Stimulated activated CD8-positive, alpha-beta memory T cell treated with anti-CD3 and anti-CD28 coated beads, Interleukin-7, amount 100 ng/mL, for 4 hours (primary cell): ENCODE data around the gene PRUNE2.
"Not testable (repeated sequence)": the region's sequence is repeated elsewhere in the genome, so short reads cannot be mapped to it uniquely, and the experiment has no call there.

Experiments
- DNase-seq, 2 donors: peaks; one replicate each; pipeline ENCODE4 v3.0.0-alpha.2; 2020; ENCODE audit warnings: low read depth in 2 of 2

The PRUNE2 gene

DNA sequence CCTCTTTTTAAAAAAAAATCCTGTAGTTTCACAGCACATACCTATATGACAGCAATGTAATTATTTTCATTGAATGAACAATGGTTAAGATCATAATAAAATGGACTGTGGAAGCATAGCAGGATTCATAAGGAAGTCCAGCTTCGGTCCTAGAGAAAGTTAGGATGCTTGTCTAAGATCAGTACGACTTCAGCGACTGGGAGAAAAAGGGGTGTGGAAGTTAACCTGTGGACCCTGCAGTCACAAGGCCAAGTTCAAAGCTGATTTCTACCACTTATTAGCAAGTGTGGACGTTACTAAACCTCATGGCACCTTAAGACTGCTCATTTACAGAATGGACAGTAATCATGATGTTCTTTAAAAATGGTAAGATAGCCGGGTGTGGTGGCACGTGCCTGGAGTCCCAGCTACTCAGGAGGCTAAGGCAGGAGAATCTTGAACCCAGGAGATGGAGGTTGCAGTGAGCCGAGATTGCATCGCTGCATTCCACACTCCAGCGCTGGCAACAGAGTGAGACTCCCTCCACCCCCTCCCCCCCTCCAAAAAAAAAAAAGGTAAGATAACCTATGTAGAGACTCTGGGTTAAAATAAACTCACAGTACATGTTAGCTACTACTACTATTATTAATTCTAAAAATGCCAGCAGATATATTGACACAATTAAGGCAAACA, 213.3 kb downstream of the PRUNE2 start:
- no peak for DNase-seq

DNA sequence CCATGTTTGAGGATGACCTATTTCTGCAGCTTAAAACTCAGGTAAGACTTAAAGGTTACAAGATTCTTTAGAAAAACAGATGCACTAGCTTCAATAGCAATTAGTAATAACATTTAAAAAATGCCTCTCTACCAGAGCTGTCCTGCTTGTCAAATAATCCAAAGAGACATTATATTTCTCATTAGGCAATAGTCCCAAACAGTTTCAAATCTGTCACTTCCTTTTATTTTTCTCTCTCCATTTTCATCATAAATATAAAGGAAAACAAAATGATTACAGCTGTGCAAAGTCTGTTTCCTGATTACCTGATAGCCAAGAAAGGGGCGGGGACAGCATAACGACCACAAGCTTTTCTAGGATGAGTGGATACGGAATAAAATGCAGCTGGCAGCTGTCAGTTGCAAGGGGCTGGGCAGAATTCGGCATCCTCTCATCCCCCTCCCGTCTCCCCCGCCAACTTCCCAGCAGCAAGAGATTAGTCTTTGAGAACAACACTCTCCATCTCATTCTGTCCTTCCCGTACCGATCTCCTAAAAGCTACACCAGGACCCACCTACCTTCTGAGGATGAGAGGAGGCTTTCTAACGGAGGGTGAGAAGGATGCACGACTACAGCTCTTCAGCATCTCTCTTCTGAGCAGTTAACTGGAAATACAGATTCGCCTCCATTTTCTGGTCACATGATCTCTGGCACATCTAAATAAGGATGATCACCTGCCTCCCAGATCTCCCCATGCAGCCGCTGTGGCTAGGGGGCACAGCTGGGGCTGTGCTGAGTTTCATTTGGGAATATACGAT, 214.2 kb downstream of the PRUNE2 start:
- no peak for DNase-seq

DNA sequence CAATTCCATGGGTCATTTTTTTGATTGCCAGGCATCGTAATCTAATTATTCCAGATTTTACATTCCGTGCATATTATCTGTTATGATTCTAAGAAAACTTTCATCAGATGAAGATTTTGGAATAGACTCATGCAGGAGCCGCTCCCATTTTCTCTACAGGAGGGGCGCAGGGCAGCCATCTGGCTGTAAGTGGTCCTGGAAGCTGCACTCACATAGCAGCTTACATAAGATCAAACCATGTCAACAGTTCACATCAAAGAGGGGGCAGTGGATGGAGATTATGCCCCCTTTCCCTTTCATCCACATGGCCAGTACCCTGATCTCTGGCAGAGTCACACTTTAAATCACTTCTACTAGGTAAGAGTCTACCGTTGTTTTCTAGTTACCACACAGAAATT, 214.9 kb downstream of the PRUNE2 start:
- DNase-seq, result no peak

DNA sequence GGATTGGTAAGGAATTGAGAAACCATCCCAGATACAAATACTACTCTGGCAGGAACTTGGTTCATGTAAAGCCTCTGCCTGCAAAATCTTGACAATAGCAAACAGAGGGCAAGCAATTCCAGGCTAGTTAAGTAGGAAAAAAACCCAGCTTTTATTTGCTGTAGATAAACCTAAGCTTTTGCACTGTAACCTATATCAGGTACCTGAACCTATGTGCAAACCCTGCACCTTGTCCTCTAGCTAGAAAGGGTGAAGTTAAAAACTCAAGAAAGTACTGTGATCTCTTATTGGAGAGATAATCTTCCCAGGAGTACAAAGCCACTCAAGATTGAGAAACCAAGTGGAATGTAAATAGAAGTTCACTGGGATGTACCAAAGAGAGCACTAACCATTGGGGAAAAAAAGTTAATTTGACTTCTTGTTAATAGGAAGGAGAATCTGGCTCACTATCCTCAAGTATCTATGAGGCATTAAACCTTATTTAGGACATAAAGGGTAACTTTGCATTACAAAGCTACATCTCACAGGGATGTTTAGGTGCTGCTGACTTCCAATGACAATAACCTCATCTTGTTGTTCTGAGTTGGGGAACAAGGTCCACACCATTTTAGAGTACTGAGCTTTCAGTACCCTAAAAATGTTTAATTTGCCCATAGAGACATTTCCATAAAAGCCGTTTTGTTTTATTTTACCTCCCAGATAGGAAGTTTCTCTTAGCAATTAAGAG, 215.5 kb downstream of the PRUNE2 start:
- no peak for DNase-seq

DNA sequence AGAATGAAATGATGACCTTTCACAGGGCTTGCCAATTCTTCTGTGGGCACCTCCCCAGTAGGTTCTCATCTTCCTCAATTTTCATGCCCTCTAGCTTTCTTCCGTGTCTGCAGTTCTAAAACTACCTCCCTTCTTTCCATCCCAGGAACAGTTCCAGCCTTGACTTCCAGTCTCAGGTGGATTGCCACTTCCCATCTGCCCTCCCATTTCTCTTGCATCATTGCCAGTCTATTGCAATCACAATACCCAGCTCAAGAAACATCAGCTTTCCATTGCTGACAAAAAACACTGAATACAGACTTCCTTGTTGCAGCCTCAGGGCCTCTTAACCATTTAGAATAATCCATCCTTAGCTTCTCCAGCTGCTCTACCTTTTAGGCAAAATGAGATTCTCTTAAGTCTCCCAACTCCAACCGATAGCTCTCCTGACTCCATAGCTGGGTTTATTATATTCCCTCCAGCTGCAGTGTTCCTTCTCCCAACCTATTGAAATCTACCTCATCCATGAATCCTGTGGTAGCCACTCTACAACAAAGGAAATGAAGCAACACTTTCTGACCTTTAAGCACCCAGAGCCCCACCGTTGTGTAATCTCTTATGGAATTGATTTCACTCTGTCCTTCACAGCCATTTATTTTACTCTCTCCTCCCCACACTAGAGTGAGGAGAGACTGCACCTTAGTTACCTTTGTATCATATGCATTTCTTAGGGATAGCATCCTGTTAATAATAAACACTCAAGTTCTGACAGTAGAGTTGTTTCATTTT, 217.3 kb downstream of the PRUNE2 start:
- DNase-seq, result no peak

DNA sequence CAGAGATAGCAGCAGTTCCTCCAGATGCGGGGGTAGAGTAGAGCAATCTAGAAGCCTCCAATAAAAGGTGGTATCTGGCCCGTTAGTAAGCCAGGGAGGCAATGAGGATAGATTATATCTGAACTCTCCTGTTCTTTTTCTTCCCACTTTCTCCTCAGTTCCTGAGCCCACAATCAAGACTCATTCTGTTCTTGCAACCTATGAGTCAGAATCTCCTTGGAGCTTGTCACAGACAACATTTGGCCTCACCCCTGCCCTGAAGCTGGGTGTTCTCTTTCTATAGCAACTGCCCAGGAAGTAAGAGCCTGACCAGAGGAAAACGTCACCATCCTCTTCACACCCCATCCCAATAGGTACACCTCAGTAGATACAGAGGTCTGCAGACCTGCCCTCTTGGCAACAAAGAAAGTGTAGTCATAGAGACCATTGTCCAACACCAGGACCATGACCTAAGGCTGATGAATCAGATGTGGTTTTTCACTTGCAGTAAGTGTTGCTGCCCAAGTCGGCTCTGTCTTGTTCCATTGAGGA, 218.0 kb downstream of the PRUNE2 start:
- no peak for DNase-seq

DNA sequence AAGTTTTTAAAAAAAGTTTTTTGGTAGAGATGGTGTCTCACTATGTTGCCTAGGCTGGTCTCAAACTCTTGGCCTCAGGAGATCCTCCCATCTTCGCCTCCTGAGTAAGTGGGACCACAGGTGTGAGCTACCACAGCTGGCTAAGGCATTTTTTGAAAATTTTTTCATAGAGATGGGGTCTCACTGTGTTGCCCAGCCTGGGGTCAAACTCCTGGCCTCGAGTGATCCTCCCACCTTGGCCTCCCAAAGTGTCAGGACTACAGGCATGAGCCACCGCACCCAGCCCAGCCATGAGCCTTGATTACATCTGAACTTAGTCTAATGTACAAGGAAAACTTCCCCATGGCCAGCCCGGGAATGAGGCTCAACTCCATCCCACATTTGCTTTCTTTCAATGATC, 219.2 kb downstream of the PRUNE2 start:
- DNase-seq, result no peak

DNA sequence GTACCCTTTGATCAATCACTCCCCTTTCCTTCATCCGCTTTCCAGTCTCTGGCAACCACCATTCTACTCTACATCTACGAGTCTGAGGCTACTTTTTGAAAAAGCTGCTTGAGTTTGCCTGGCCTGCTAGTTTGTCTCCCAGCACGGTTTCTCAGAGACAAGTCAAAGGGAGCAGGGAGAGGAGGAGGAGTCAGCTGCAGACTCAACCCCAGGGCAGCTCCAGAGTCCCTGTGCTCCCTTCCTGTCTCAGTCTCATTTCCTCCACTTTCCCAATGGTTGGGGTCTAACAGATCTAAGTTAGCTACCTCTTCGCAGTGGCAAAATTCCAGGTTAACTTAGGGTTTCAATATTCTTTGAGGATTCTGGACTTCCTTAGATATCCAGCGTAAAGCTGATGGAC, 221.7 kb downstream of the PRUNE2 start:
- no peak for DNase-seq

DNA sequence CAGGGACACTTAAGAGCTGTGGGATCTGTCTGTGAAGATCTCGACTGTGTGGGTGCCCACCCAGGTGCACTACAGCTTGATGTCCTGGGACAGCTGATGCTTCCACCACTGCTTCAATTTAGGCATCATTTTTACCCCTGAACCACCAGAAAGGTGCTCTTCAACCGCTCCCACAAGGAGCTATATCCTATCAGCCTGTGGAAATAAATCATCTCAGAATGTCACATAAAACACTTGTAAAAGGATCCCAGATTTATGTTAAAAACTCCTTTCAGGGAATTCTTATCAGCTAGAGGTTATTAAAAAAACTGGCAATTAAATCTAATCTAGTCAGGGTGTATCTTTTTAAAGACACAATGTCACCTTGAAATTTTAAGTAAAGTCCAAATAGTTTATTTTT, 224.4 kb downstream of the PRUNE2 start:
- DNase-seq, result no peak

DNA sequence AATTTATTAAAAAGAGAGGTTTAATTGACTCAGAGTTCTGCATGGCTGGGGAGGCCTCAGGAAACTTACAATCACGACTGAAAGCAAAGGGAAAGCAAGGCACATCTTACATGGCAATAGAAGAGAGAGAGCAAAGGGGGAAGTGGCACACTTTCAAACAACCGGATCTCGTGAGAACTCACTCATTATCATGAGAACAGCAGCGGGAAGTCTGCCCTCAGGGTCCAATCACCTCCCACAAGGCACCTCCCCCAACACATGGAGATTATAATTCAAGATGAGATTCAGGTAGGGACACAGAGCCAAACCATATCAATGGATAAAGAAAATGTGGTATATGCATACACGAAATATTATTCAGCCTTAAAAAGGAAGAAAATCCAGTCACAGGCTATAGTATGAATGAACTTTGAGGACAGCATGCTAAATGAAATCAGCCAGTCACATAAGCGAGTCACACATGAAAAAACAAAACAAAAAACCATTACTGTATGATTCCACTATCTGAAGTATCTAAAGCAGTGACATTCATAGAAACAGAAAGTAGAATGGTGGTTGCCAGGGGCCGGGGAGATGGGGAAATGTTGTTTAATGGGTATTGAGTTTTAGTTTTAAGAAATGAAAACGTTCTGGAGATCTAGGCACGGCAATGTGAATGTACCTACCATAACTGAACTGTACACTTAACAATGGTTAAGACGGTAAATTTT, 225.0 kb downstream of the PRUNE2 start:
- DNase-seq, result no peak

DNA sequence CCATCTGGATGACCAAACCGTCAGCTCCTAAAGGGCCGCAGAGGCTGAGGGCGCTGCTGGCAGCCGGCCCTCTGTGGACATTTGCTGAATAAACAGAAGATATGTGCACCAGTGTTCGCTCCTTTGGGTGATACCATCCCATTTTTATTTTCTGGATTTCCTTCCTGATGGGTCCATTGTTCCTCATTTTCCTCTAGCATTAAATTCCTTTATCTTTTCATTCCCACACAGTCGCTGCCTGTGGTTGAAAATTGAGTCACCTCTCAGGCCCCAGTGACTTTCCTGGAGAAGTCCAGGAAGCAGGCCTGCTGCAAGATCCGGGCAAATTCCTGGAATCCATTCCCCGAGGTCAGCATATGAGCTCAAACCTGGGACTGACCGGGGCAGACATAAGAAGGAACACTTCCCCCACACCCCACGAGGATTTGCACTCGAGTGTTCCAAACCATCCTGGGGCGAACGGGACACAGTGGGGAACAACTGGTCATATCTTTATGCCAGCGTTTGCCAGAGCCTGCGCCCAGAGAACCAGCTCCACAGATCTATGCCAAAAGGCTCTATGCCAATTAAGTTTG, 228.3 kb downstream of the PRUNE2 start:
- no peak for DNase-seq

DNA sequence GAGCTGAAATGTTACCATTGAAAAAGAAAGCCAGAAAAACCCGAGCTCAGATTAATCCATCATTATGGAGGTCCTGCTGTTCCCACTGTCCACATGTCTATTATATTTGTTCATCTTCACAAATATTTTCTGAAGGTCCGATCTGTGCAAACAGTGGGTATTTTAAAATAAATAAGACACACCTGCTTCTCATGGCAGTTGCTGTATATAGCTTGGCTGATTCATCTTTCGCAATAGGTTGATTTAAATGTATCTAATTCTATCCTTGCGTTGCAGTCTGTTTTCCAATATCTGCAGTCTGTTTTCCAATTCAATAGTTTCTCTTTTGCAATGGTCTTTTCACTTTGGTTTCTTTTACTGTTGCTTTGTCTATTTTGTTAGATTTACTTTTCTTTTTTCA, 229.1 kb downstream of the PRUNE2 start:
- DNase-seq, result no peak

DNA sequence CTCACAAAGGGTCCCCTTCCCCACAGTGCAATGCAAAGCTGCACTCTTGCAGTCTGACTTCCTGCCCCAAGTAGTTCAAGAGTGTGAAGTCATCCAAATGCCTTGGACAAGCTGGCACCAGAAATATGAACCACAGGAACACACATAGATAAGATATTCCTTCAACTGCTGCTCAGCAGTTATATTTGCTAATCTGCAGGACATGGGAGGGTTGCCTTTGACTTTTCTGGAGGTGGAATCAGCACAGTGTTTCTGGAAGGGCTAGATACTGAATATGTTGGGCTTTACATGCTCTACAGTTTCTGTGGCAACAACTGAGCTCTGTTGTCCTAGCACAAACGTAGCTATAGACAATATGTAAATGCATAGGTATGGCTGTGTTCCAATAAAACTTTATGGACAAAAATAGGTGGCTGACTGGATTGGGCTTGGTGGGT, 238.4 kb downstream of the PRUNE2 start:
- DNase-seq, result no peak

DNA sequence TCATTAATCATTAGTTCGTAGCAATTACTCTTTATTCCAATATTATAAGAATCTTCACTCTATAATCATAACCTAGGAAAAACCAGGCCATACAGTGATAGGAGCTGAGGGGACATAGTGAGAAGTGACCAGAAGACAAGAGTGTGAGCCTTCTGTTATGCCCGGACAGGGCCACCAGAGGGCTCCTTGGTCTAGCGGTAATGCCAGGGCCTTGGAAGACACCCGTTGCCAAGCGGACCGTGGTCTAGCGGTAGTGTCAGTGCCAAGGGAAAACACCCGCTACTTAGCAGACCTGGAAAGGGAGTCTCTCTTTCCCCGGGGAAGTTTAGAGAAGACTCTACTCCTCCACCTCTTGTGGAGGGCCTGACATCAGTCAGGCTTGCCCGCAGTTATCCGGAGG, 239.9 kb downstream of the PRUNE2 start:
- not testable (repeated sequence) for DNase-seq

DNA sequence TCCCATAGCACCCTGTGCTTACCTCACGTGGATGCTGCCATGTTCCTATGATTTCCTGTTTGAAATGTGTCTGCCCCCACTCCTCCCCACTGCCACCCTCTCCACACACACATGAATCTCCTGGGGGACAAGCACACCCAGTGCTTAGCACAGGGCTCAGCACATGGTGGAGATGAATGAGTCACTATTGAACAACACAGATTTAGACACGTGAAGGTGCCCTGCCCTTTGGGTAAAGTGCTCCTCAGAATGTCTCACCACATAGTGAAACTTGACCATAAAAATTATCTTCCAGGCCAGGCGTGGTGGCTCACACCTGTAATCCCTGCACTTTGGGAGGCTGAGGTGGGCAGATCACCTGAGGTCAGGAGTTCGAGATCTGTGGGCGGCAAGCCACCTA, 240.5 kb downstream of the PRUNE2 start:
- DNase-seq, result no peak

DNA sequence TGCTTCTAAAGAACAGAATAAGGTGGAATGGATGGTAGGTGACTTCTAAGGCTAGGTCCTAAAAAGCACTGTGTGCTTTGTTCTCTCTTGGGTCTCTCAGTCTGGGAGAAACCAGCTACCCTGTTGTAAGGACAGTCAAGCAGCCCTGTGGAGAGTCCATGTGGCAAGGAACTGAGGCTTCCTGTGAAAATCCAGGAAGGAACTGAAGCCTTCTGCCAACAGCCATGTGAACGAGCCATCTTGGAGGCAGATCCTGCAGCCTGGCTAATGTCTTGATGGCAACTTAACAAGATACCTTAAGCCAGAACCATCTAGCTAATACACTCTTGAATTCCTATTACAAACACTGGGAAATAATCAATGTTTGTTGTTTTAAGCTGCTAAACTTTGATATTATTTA, 241.8 kb downstream of the PRUNE2 start:
- DNase-seq, result no peak

DNA sequence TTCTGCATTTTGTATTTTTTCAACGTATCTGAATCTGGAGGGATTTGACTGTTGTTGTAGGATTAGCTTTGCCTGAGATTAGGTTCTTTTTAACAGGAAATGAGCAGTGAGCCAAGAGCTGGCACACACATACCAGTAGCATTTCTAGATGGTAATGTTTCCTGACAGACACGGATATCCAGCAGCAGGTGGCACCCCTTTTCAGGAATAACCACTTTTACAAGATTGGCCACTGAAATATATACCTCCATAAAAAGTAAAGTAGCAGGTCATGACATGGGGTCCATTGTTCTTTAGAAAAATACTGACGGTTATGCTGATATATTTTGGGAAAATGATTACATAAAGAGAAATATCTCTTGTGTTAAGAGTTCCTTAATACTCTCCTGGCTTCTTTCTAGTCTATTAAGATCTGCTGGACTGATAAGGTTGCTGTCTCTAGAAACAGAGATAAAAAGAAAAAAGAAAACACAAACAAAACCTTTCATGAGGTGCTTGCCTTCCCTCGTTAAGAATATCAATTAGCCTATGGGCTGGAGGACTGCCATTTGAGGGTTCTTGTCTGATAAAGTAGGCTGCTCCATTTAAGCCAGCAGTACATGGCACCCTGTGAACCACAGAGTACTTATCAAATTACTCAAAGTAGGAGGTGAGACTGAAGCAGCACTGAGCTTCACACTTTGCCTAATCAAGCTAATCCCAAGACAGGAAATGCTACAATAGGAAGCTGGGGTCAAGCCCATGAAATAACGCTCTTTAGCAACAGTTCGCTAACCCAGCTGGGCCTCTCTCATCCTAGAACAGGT, 243.2 kb downstream of the PRUNE2 start:
- DNase-seq, result no peak

DNA sequence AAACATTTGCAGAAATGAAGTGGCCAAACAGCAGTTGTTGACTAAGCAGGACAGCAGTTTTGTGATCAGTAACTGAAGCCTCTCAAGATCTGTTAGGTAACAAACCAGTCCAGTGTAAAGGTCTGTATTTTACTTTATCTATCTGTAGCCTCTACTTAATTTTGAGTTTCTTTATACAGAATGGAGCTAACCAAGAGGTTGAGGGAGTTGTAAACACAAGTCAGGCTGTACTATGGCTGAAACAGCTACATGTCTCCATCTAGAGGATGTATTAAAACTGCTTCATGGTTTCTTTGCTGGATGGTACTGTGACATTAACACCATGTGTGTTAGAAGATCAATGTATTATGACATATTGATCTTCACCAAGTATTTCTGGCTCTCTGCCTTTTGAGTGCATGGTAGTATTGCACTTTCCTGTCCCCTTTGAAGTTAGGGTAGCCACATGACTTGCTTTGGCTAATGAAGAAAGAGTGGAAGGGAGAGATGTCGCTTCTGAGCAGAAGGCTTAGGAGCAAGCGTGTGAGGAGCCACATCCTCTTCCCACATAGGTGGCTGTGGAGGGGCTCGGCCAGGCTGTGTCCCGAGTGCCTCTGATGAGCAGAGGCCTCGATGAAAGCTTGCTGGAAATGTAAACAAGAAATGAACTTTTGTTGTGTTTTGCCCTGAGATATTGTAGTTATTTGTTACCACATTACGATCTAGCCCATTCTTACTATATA, 247.2 kb downstream of the PRUNE2 start:
- DNase-seq, result no peak

DNA sequence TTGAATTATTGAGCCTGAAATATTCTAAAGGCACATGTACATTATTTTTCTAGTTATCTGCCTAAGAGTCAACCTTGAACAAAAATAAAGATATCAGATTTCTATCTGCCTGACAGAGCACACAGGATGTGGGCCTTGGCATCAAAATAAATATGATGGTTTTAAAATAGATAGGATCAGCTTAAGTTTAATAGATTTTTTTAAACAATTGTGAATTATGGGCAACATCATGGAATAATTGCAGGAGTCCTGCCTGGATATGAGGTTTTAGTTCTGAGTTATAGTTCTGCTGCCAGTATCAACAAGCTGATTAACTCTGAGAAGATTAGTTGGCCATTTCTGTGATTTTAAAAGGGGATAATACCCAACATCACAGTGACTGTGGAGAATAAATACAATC, 248.6 kb downstream of the PRUNE2 start:
- no peak for DNase-seq
